Neural cell (in vitro differentiated cells): Measurements from ENCODE around the gene WDR70. TPM values are rescaled to one million over a fixed set of nuclear protein-coding genes. Genes with fewer than 3 reads are reported as not detected.

Experiments used
- H2AFZ ChIP-seq: fragments of 200-600, 300-800 bp; sonication (generic), shearing (Covaris generic); 2 replicates; pipeline ENCODE4 v1.6.0; 2014; ENCODE audit warnings: low read depth, mild to moderate bottlenecking, antibody characterized with exemption, low read length, moderate library complexity
- H3F3A ChIP-seq: fragments of 200-600 bp; shearing (Covaris generic); 2 replicates; pipeline ENCODE4 v1.6.1; 2016; ENCODE audit warnings: mild to moderate bottlenecking, moderate library complexity, mixed read lengths, antibody characterized with exemption, low read length; ENCODE audit not compliant: insufficient read depth, poor library complexity, severe bottlenecking
- H3K27ac ChIP-seq: fragments of 200-600, 300-800 bp; sonication (generic), shearing (Covaris generic); 2 replicates; pipeline ENCODE4 v1.5.1; 2014; ENCODE audit warnings: mild to moderate bottlenecking, low read length, moderate library complexity
- H3K27me3 ChIP-seq: fragments of 300-800, 200-600 bp; sonication (generic), shearing (Covaris generic); 2 replicates; pipeline ENCODE4 v1.6.0; 2014; ENCODE audit warnings: mild to moderate bottlenecking, low read depth, low read length, moderate library complexity; ENCODE audit not compliant: insufficient read depth
- H3K36me3 ChIP-seq: fragments of 300-800, 200-600 bp; sonication (generic), shearing (Covaris generic); 2 replicates; pipeline ENCODE4 v1.5.1; 2014; ENCODE audit warnings: mild to moderate bottlenecking, antibody characterized with exemption, low read length, moderate library complexity; ENCODE audit not compliant: insufficient read depth
- H3K4me2 ChIP-seq: fragments of 300-800, 200-600 bp; sonication (generic), shearing (Covaris generic); 2 replicates; pipeline ENCODE4 v1.6.0; 2014; ENCODE audit warnings: mild to moderate bottlenecking, low read length
- H3K4me3 ChIP-seq: fragments of 300-800, 200-600 bp; sonication (generic), shearing (Covaris generic); 2 replicates; pipeline ENCODE4 v1.5.1; 2014; ENCODE audit warnings: mild to moderate bottlenecking, low read length, moderate library complexity
- H3K79me2 ChIP-seq: fragments of 200-600 bp; shearing (Covaris generic); replicated peaks from 2 replicates; pipeline ENCODE4 v1.6.0; 2014; ENCODE audit warnings: mild to moderate bottlenecking, low read length, moderate library complexity; ENCODE audit not compliant: insufficient read depth
- H3K9ac ChIP-seq: fragments of 300-800, 200-600 bp; sonication (generic), shearing (Covaris generic); 2 replicates; pipeline ENCODE4 v1.6.1; 2016; ENCODE audit warnings: mild to moderate bottlenecking, low read length, mixed read lengths
- H3K9me2 ChIP-seq: fragments of 200-600 bp; shearing (Covaris generic); 2 replicates; pipeline ENCODE4 v1.6.1; 2016; ENCODE audit warnings: mild to moderate bottlenecking, low read length, mixed read lengths; ENCODE audit not compliant: insufficient read depth
- H3K9me3 ChIP-seq: fragments of 200-600, 300-800 bp; sonication (generic), shearing (Covaris generic); 2 replicates; pipeline ENCODE4 v1.6.1; 2016; ENCODE audit warnings: mild to moderate bottlenecking, mixed run types, low read length, moderate library complexity, mixed read lengths
- H4K20me1 ChIP-seq: fragments of 200-600 bp; shearing (Covaris generic); 2 replicates; pipeline ENCODE4 v1.6.1; 2016; ENCODE audit warnings: mild to moderate bottlenecking, mixed run types; ENCODE audit not compliant: insufficient read depth
- CTCF ChIP-seq: fragments of 450-650 bp; IDR thresholded peaks from 2 replicates; pipeline ENCODE4 v1.5.1; 2014; ENCODE audit warnings: antibody characterized with exemption, mild to moderate bottlenecking, moderate library complexity; ENCODE audit not compliant: poor library complexity, severe bottlenecking
- EP300 ChIP-seq: fragments of 450-650 bp; conservative IDR thresholded peaks from 2 replicates; pipeline ENCODE4 v1.6.1; 2014; ENCODE audit warnings: antibody characterized with exemption, mild to moderate bottlenecking, moderate library complexity; ENCODE audit not compliant: poor library complexity, severe bottlenecking
- EZH2 ChIP-seq: fragments of 200-600, 300-800 bp; shearing (Covaris generic), sonication (generic); IDR thresholded peaks from 2 replicates; pipeline ENCODE4 v1.6.1; 2014; ENCODE audit warnings: antibody characterized with exemption, low read length, borderline replicate concordance, mild to moderate bottlenecking; ENCODE audit not compliant: insufficient read depth, poor library complexity, severe bottlenecking
- MXI1 ChIP-seq: fragments of 450-650 bp; conservative IDR thresholded peaks from 2 replicates; pipeline ENCODE4 v1.6.1; 2014; ENCODE audit warnings: antibody characterized with exemption, mild to moderate bottlenecking; ENCODE audit not compliant: poor library complexity, severe bottlenecking
- POLR2AphosphoS5 ChIP-seq: IDR thresholded peaks from 2 replicates; pipeline ENCODE4 v1.6.1; 2012
- RAD21 ChIP-seq: fragments of 450-650 bp; conservative IDR thresholded peaks from 2 replicates; pipeline ENCODE4 v1.6.1; 2014; ENCODE audit warnings: antibody characterized with exemption, mild to moderate bottlenecking, moderate library complexity
- REST ChIP-seq: IDR thresholded peaks from 2 replicates; pipeline ENCODE4 v1.6.1; 2012; ENCODE audit warnings: borderline replicate concordance
- SMC3 ChIP-seq: fragments of 450-650 bp; conservative IDR thresholded peaks from 2 replicates; pipeline ENCODE4 v1.6.1; 2014; ENCODE audit warnings: antibody characterized with exemption, mild to moderate bottlenecking, moderate library complexity; ENCODE audit not compliant: poor library complexity
- TAF1 ChIP-seq: IDR thresholded peaks from 2 replicates; pipeline ENCODE4 v1.6.1; 2012; ENCODE audit warnings: low read depth
- polyA plus RNA-seq: library from polyadenylated mRNA; depleted of rRNA; stranded (reverse); fragments of >200 nt; gene quantifications from 2 replicates; pipeline ENCODE4 v1.2.3, GENCODE V29; 2014

WDR70 gene
- polyA plus RNA-seq, 1 donor from 2014 or later = 40.9 TPM

DNA sequence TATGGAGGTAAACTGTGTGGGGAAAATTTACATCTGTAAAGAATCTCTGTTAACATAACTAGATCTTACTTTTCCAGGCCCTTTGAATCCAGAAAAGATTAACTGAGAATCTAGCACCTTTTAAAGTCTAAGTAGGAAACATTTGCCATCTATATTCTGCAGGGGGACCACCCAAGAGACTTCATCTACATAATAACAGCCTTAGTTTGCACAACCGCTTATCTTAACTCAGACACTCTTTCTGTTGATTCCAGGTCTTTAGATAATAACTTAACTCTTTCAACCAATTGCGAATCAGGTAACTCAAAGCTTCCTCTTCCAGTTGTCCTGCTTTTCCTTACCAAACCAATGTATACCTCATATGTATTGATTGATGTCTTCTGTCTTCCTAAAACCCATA, 407.3 kb downstream of the WDR70 start:
- Histone ChIP-seq H2AFZ (no peak overlapping the region), H3K36me3 (no peaks in the 10 kb centered on the region), H3K9me2 (no peaks in the 10 kb centered on the region), H3F3A (no peaks in the 10 kb centered on the region), H3K4me3 (no peak overlapping the region), H3K4me2 (no peak overlapping the region), H3K9me3 (no peaks in the 10 kb centered on the region), H3K27me3 (no peaks in the 10 kb centered on the region), H3K27ac (no peak overlapping the region), H3K9ac (no peak overlapping the region), H3K79me2 (no peaks in the 10 kb centered on the region), H4K20me1 (no peaks in the 10 kb centered on the region)
- no peak for TF ChIP-seq CTCF
- no peak for TF ChIP-seq EP300
- TF ChIP-seq TAF1 = no peak
- no peak for TF ChIP-seq MXI1
- no peak for TF ChIP-seq REST
- TF ChIP-seq EZH2 = no peak
- no peak for TF ChIP-seq RAD21
- no peak for TF ChIP-seq SMC3
- no peak for TF ChIP-seq POLR2AphosphoS5

- no peaks in the 10 kb centered on the region for H3F3A ChIP-seq
- no peak overlapping the region for H3K27ac ChIP-seq
- H3K36me3 ChIP-seq = no peaks in the 10 kb centered on the region
Measured at GRCh38 chr5:37786862-37787519, 407.9 kb downstream of the WDR70 start.

More at GRCh38 chr5:37786862-37787519, 407.9 kb downstream of the WDR70 start:
- Histone ChIP-seq H3K4me3 (no peak overlapping the region), H3K79me2 (no peaks in the 10 kb centered on the region), H4K20me1 (no peaks in the 10 kb centered on the region), H3K9me3 (no peaks in the 10 kb centered on the region), H3K27me3 (no peaks in the 10 kb centered on the region), H3K4me2 (no peak overlapping the region), H3K9me2 (no peaks in the 10 kb centered on the region), H3K9ac (no peak overlapping the region), H2AFZ (no peak overlapping the region)
- TF ChIP-seq TAF1 (no peak), POLR2AphosphoS5 (no peak), MXI1 (no peak), EP300 (no peak), EZH2 (no peak), REST (no peak), RAD21 (no peak), SMC3 (no peak), CTCF (no peak)
